Measurements from ENCODE around the gene MISP. TPM values are rescaled to one million over a fixed set of nuclear protein-coding genes. Genes with fewer than 3 reads are reported as not detected.

MISP gene
- total and polyA plus RNA-seq, 2 experiments from 2014 or later, result 43.7 to 50.9 TPM

GRCh38 chr19:810077-810855 lies 59.4 kb downstream of the MISP start:
- no peak for DNase-seq (ENCODE audit: low spot score)
- no peaks in the 10 kb centered on the region for H3K4me1 ChIP-seq (ENCODE audit: insufficient read depth)
- H3K4me2 ChIP-seq, result no peak overlapping the region
- H2AFZ ChIP-seq, result no peak overlapping the region
- H3K9me2 ChIP-seq (replicated peaks; ENCODE audit: insufficient read depth), result no peaks in the 10 kb centered on the region
- H3K27ac ChIP-seq, result no peak overlapping the region
- peaks cover 62% of the 10 kb centered on the region for H4K20me1 ChIP-seq (ENCODE audit: insufficient read depth, poor library complexity, severe bottlenecking)
- no peaks in the 10 kb centered on the region for H3K9me3 ChIP-seq (ENCODE audit: low read depth)
- peaks cover 5% of the 10 kb centered on the region for H3K36me3 ChIP-seq (replicated peaks; ENCODE audit: insufficient read depth, low read depth)
- H3K27me3 ChIP-seq, result no peaks in the 10 kb centered on the region
- H3K79me2 ChIP-seq, result peaks cover 44% of the 10 kb centered on the region
- WGBS (ENCODE audit: low lambda C conversion rate, missing lambda C conversion rate), result 95% methylated on average over 30 of the region's 30 CpGs
- no peak overlapping the region for H3K4me3 ChIP-seq
- TF ChIP-seq EZH2 (IDR thresholded peaks at IDR 0.05; ENCODE audit: borderline replicate concordance) (no peak), EZH2phosphoT487 (IDR thresholded peaks at IDR 0.05; ENCODE audit: low read depth, severe bottlenecking, unreplicated experiment) (no peak), CTCF (IDR thresholded peaks at IDR 0.05; ENCODE audit: poor library complexity) (no peak)

- H3K9me3 ChIP-seq (ENCODE audit: low read depth), result no peaks in the 10 kb centered on the region
- no peak overlapping the region for H3K4me3 ChIP-seq
- no peak overlapping the region for H3K27ac ChIP-seq
- peaks cover 37% of the 10 kb centered on the region for H3K79me2 ChIP-seq
- no peak for DNase-seq (ENCODE audit: low spot score)
- no peaks in the 10 kb centered on the region for H3K4me1 ChIP-seq (ENCODE audit: insufficient read depth)
- H4K20me1 ChIP-seq (ENCODE audit: insufficient read depth, poor library complexity, severe bottlenecking), result peaks cover 55% of the 10 kb centered on the region
- H3K27me3 ChIP-seq, result no peaks in the 10 kb centered on the region
- no peak overlapping the region for H3K4me2 ChIP-seq
- H2AFZ ChIP-seq, result no peak overlapping the region
- H3K9me2 ChIP-seq (replicated peaks; ENCODE audit: insufficient read depth), result no peaks in the 10 kb centered on the region
- 91% methylated on average over 17 of the region's 25 CpGs for WGBS (ENCODE audit: low lambda C conversion rate, missing lambda C conversion rate)
- peaks cover 5% of the 10 kb centered on the region for H3K36me3 ChIP-seq (replicated peaks; ENCODE audit: insufficient read depth, low read depth)
- TF ChIP-seq CTCF (IDR thresholded peaks at IDR 0.05; ENCODE audit: poor library complexity), result no peak
- no peak for TF ChIP-seq EZH2 (IDR thresholded peaks at IDR 0.05; ENCODE audit: borderline replicate concordance)
- no peak for TF ChIP-seq EZH2phosphoT487 (IDR thresholded peaks at IDR 0.05; ENCODE audit: low read depth, severe bottlenecking, unreplicated experiment)
Measured at GRCh38 chr19:810883-811489, 60.1 kb downstream of the MISP start.

- WGBS (ENCODE audit: low lambda C conversion rate, missing lambda C conversion rate), result 94% methylated on average over 20 of the region's 20 CpGs
- Histone ChIP-seq H2AFZ (no peak overlapping the region), H3K36me3 (replicated peaks; ENCODE audit: insufficient read depth, low read depth) (peaks cover 5% of the 10 kb centered on the region), H3K4me2 (no peak overlapping the region), H3K27ac (no peak overlapping the region), H3K27me3 (no peaks in the 10 kb centered on the region), H4K20me1 (ENCODE audit: insufficient read depth, poor library complexity, severe bottlenecking) (peaks cover 49% of the 10 kb centered on the region), H3K9me3 (ENCODE audit: low read depth) (no peaks in the 10 kb centered on the region), H3K79me2 (peaks cover 31% of the 10 kb centered on the region), H3K9me2 (replicated peaks; ENCODE audit: insufficient read depth) (no peaks in the 10 kb centered on the region), H3K4me1 (ENCODE audit: insufficient read depth) (no peaks in the 10 kb centered on the region), H3K4me3 (no peak overlapping the region)
- no peak for TF ChIP-seq EZH2 (IDR thresholded peaks at IDR 0.05; ENCODE audit: borderline replicate concordance)
- TF ChIP-seq CTCF (IDR thresholded peaks at IDR 0.05; ENCODE audit: poor library complexity), result no peak
- no peak for TF ChIP-seq EZH2phosphoT487 (IDR thresholded peaks at IDR 0.05; ENCODE audit: low read depth, severe bottlenecking, unreplicated experiment)
- DNase-seq (ENCODE audit: low spot score), result no peak
Measured at GRCh38 chr19:811506-812048, 60.7 kb downstream of the MISP start.

Measured in hepatocyte (in vitro differentiated cells).